Endodermal cell (in vitro differentiated cells): ENCODE measurements around the gene ZBTB17. TPM values are rescaled to one million over a fixed set of nuclear protein-coding genes. Genes with fewer than 3 reads are reported as not detected.

Experiments
- DNase-seq: peaks from one replicate; pipeline ENCODE4 v3.0.0-alpha.2; 2017
- H3K27ac ChIP-seq: 2 replicates; pipeline ENCODE4 v1.5.1; 2013; ENCODE audit warnings: mild to moderate bottlenecking, low read depth, low read length, moderate library complexity
- H3K27me3 ChIP-seq: 2 replicates; pipeline ENCODE4 v1.6.1; 2013; ENCODE audit warnings: mild to moderate bottlenecking, low read length, moderate library complexity; ENCODE audit not compliant: insufficient read depth, control insufficient read depth, poor library complexity, severe bottlenecking
- H3K36me3 ChIP-seq: 2 replicates; pipeline ENCODE4 v1.7.0; 2013; ENCODE audit warnings: mild to moderate bottlenecking, low read length, moderate library complexity; ENCODE audit not compliant: control insufficient read depth, insufficient read depth
- H3K4me1 ChIP-seq: one replicate; pipeline ENCODE4 v1.7.0; 2013; ENCODE audit warnings: low read length; ENCODE audit not compliant: control insufficient read depth, insufficient read depth
- H3K4me3 ChIP-seq: 2 replicates; pipeline ENCODE4 v1.5.1; 2013; ENCODE audit warnings: mild to moderate bottlenecking, low read length, moderate library complexity
- H3K9ac ChIP-seq: 2 replicates; pipeline ENCODE4 v1.6.1; 2013; ENCODE audit warnings: mild to moderate bottlenecking, low read length, moderate library complexity; ENCODE audit not compliant: poor library complexity, severe bottlenecking; ENCODE audit errors: extremely low read depth
- H3K9me3 ChIP-seq: 2 replicates; pipeline ENCODE4 v1.6.1; 2013; ENCODE audit warnings: mild to moderate bottlenecking, low read length, moderate library complexity; ENCODE audit not compliant: control insufficient read depth
- H3K27ac Mint-ChIP-seq: 2 replicates; pipeline ENCODE4 v1.8.0; 2020; ENCODE audit warnings: mixed read lengths
- H3K27me3 Mint-ChIP-seq: 2 replicates; pipeline ENCODE4 v1.8.0; 2021; ENCODE audit warnings: mild to moderate bottlenecking, mixed read lengths; ENCODE audit not compliant: insufficient read depth
- H3K36me3 Mint-ChIP-seq: 2 replicates; pipeline ENCODE4 v1.8.0; 2020; ENCODE audit warnings: low read depth, mixed read lengths
- H3K4me1 Mint-ChIP-seq: 2 replicates; pipeline ENCODE4 v1.8.0; 2020; ENCODE audit warnings: mixed read lengths
- H3K4me3 Mint-ChIP-seq: 2 replicates; pipeline ENCODE4 v1.8.0; 2020; ENCODE audit warnings: mild to moderate bottlenecking, moderate library complexity, mixed read lengths
- H3K9me3 Mint-ChIP-seq: 2 replicates; pipeline ENCODE4 v1.8.0; 2020; ENCODE audit warnings: mild to moderate bottlenecking, mixed read lengths
- CTCF ChIP-seq: fragments of 200-600 bp; sonication (generic); conservative IDR thresholded peaks from 2 replicates; pipeline ENCODE4 v1.5.0; 2021; ENCODE audit warnings: antibody characterized with exemption, mild to moderate bottlenecking
- WGBS, 2 experiments: methylation state at CpG; one replicate each; pipeline versions ENCODE4 v1.1.5 to v1.1.7; 2013; ENCODE audit warnings: missing lambda C conversion rate in 2 of 2, mixed read lengths in 1 of 2; ENCODE audit not compliant: insufficient coverage in 1 of 2, insufficient read length in 1 of 2; 5-methylcytosine and 5-hydroxymethylcytosine counted together
- total RNA-seq, 2 donors: library from RNA; stranded (reverse); fragmentation: NEBNext Ultra II Directional in 1 of 2; extraction: Animal tissue kit (Norgen Biotek cat#: 25700) in 1 of 2; gene quantifications; 2 replicates in 1 of 2; 3 replicates in 1 of 2; pipeline ENCODE4 v1.2.1, GENCODE V29; 2021

The ZBTB17 gene
- total RNA-seq, 2 donors from 2014 or later, result 28.0 to 31.7 TPM

GRCh38 chr1:15972409-15972808 lies 3.5 kb downstream of the ZBTB17 start:
- H3K4me3 Mint-ChIP-seq, result no peak overlapping the region
- no peak overlapping the region for H3K4me3 ChIP-seq
- TF ChIP-seq CTCF, result no peak
- no peak overlapping the region for H3K27ac Mint-ChIP-seq
- H3K4me1 Mint-ChIP-seq, result peaks cover 7% of the 10 kb centered on the region
- H3K27me3 ChIP-seq, result no peaks in the 10 kb centered on the region
- no peak for DNase-seq
- H3K9me3 ChIP-seq, result peaks cover 25% of the 10 kb centered on the region
- H3K27ac ChIP-seq, result no peak overlapping the region
- H3K4me1 ChIP-seq, result no peaks in the 10 kb centered on the region
- peaks cover 54% of the 10 kb centered on the region for H3K36me3 Mint-ChIP-seq
- H3K9ac ChIP-seq, result no peak overlapping the region
- no peaks in the 10 kb centered on the region for H3K27me3 Mint-ChIP-seq
- WGBS, 2 experiments, result 82 to 88% methylated on average over 1 of the region's 1 CpG
- H3K9me3 Mint-ChIP-seq, result peaks cover 25% of the 10 kb centered on the region
- peaks cover 47% of the 10 kb centered on the region for H3K36me3 ChIP-seq

- Histone ChIP-seq H3K4me1 (no peaks in the 10 kb centered on the region), H3K9ac (no peak overlapping the region), H3K27me3 (no peaks in the 10 kb centered on the region), H3K4me3 (no peak overlapping the region), H3K9me3 (peaks cover 17% of the 10 kb centered on the region), H3K36me3 (peaks cover 53% of the 10 kb centered on the region), H3K27ac (no peak overlapping the region)
- Mint-ChIP-seq H3K4me3 (no peak overlapping the region), H3K36me3 (peaks cover 63% of the 10 kb centered on the region), H3K27me3 (no peaks in the 10 kb centered on the region), H3K27ac (no peak overlapping the region), H3K4me1 (peaks cover 7% of the 10 kb centered on the region), H3K9me3 (peaks cover 16% of the 10 kb centered on the region)
- DNase-seq, result no peak
- TF ChIP-seq CTCF, result no peak
These were observed 5.0 kb downstream of the ZBTB17 start for GRCh38 chr1:15970911-15971310.

DNA sequence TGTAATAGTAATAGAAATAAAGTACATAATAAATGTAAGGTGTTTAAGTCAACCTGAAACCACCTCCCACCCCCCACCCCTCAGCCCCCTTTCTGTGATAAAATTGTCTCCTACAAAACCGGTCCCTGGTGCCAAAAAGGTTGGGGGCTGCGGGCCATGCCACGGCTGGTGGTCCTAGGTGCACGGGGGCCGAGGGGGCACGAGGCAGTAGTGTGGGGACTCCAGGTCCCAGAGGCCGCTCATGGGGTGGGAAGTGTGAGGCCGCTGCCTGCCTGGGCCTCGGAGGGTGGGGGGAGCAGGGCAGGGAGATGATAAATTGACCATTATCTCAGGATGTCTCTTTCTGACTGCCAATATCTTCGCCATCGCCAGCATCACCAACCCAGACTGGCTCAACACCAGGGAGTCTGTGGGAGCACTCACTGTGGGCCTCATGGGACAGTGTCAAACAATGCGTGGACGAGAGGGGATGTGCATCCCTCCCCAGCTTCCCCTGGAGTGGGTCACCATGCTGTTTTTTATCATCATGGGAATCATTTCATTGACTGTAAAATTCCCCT lies 6.5 kb downstream of the ZBTB17 start:
- Mint-ChIP-seq H3K27me3 (no peaks in the 10 kb centered on the region), H3K27ac (no peak overlapping the region), H3K9me3 (peaks cover 16% of the 10 kb centered on the region), H3K4me1 (no peaks in the 10 kb centered on the region), H3K36me3 (peaks cover 74% of the 10 kb centered on the region), H3K4me3 (no peak overlapping the region)
- Histone ChIP-seq H3K9ac (no peak overlapping the region), H3K36me3 (peaks cover 53% of the 10 kb centered on the region), H3K27ac (no peak overlapping the region), H3K4me3 (no peak overlapping the region), H3K27me3 (no peaks in the 10 kb centered on the region), H3K4me1 (no peaks in the 10 kb centered on the region), H3K9me3 (peaks cover 17% of the 10 kb centered on the region)
- no peak for DNase-seq
- no peak for TF ChIP-seq CTCF
- 96 to 100% methylated on average over 9 to 13 of the region's 13 CpGs for WGBS, 2 experiments
